Thyroid gland (tissue), 4 donors: Measurements from ENCODE around the gene SALL3. TPM values are rescaled to one million over a fixed set of nuclear protein-coding genes. Genes with fewer than 3 reads are reported as not detected.

Source experiments
- DNase-seq, 2 donors: peaks; one replicate each; pipeline ENCODE4 v3.0.0-alpha.2; 2019
- H3K27ac ChIP-seq, 3 donors: fragments of 200-600 bp; sonication (generic); 1 replicate in 2 of 3; 2 replicates in 1 of 3; pipeline ENCODE4 v1.5.1; 2016 to 2019; ENCODE audit warnings: mild to moderate bottlenecking in 1 of 3, moderate library complexity in 1 of 3
- H3K27me3 ChIP-seq: fragments of 200-600 bp; sonication (generic); one replicate; pipeline ENCODE4 v1.5.1; 2019
- H3K36me3 ChIP-seq, 2 donors: fragments of 200-600 bp; sonication (generic); one replicate each; pipeline ENCODE4 v1.5.1; 2016 to 2019
- H3K4me1 ChIP-seq, 2 donors: fragments of 200-600 bp; sonication (generic); one replicate each; pipeline ENCODE4 v1.5.1; 2017 to 2019
- H3K4me3 ChIP-seq, 3 donors: fragments of 200-600 bp; sonication (generic); replicated peaks in 1 of 3; 1 replicate in 2 of 3; 2 replicates in 1 of 3; pipeline ENCODE4 v1.5.1; 2016; ENCODE audit warnings: mild to moderate bottlenecking in 1 of 3
- H3K9me3 ChIP-seq: fragments of 200-600 bp; sonication (generic); one replicate; pipeline ENCODE4 v1.5.1; 2017
- POLR2A ChIP-seq, 2 donors: fragments of 450-650 bp; IDR thresholded peaks; one replicate each; pipeline ENCODE4 v1.6.1; 2017; ENCODE audit warnings: antibody characterized with exemption in 2 of 2, mild to moderate bottlenecking in 2 of 2, moderate library complexity in 1 of 2
- WGBS, 2 donors: methylation state at CpG; one replicate each; pipeline ENCODE4 v1.1.5; 2017; 5-methylcytosine and 5-hydroxymethylcytosine counted together
- intact Hi-C: fragments of 100-400 bp; cut with DNase I; formaldehyde crosslinking; loops from one replicate; pipeline ENCODE4 v1.15.1; 2023
- total RNA-seq, 4 donors: library from RNA; depleted of rRNA; stranded (reverse); fragments of >200 nt; gene quantifications; one replicate each; pipeline ENCODE4 v1.2.3, GENCODE V29; 2016
- TF ChIP-seq, protein P1 (sequence below), 6 experiments: fragments of 200-600 bp in 3 of 6; fragments of 450-650 bp in 3 of 6; sonication (generic) in 3 of 6; IDR thresholded peaks; one replicate each; pipeline ENCODE4 v1.5.1; 2016 to 2019; ENCODE audit warnings: antibody characterized with exemption in 6 of 6, mild to moderate bottlenecking in 2 of 6, inconsistent platforms in 1 of 6, moderate library complexity in 1 of 6

Gene SALL3
- total RNA-seq, 4 donors from 2014 or later, result 0.11 to 0.13 TPM; not detected in 2

DNA sequence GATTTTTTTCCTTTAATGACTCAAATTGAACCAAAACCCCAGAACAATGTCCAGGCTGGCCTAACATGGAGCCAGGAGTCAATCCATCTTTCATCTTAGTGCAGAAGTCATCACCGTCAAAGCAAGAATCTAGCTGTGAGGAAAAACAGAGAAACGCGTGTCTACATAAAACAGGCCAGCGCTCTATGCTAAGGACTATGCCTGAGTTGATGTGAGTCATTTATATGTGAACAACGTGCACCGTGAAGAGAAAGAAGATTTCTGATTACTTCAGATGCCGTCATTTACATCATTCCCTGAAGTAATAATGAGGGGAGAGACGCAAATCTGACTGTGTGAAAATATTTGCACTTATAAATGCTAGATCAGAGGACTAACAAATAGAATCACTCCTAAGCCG is 34.0 kb upstream of the SALL3 start:
- Histone ChIP-seq H3K36me3 (no peaks in the 10 kb centered on the region), H3K27ac (no peak overlapping the region), H3K27me3 (no peaks in the 10 kb centered on the region), H3K9me3 (no peaks in the 10 kb centered on the region), H3K4me3 (no peak overlapping the region), H3K4me1 (no peaks in the 10 kb centered on the region)
- TF ChIP-seq, protein P1, sequence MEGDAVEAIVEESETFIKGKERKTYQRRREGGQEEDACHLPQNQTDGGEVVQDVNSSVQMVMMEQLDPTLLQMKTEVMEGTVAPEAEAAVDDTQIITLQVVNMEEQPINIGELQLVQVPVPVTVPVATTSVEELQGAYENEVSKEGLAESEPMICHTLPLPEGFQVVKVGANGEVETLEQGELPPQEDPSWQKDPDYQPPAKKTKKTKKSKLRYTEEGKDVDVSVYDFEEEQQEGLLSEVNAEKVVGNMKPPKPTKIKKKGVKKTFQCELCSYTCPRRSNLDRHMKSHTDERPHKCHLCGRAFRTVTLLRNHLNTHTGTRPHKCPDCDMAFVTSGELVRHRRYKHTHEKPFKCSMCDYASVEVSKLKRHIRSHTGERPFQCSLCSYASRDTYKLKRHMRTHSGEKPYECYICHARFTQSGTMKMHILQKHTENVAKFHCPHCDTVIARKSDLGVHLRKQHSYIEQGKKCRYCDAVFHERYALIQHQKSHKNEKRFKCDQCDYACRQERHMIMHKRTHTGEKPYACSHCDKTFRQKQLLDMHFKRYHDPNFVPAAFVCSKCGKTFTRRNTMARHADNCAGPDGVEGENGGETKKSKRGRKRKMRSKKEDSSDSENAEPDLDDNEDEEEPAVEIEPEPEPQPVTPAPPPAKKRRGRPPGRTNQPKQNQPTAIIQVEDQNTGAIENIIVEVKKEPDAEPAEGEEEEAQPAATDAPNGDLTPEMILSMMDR (IDR thresholded peaks at IDR 0.05), result no peak
- TF ChIP-seq POLR2A (IDR thresholded peaks at IDR 0.05), result no peak
- WGBS, 2 donors, result 75 to 79% methylated on average over 9 of the region's 9 CpGs
- intact Hi-C loops, result no loop called here
- DNase-seq, result no peak

DNA sequence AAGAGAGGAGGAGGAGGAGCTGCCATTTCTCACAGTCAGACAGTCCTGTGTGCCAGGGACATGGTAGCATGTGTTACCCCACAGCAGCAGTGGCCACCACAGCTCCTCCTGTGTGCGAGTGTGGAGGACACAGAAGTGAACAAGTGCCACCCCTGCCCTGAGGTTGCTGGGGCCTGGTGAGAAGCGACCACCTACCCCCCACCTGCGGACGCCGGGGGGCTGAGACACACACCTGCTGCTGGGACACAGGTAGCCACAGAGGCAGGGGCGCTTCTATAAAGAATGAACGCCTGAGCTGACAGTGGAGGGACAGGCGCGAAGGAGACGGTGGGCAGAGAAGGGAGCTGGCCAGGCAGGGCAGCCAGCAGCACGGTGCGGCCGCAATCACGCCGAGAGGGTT is 32.3 kb upstream of the SALL3 start:
- Histone ChIP-seq H3K9me3 (no peaks in the 10 kb centered on the region), H3K27me3 (no peaks in the 10 kb centered on the region), H3K27ac (no peak overlapping the region), H3K4me3 (no peak overlapping the region), H3K4me1 (no peaks in the 10 kb centered on the region), H3K36me3 (no peaks in the 10 kb centered on the region)
- WGBS, 2 donors, result 88 to 91% methylated on average over 15 of the region's 15 CpGs
- no peak for DNase-seq
- TF ChIP-seq, protein P1 (IDR thresholded peaks at IDR 0.05), result no peak
- no peak for TF ChIP-seq POLR2A (IDR thresholded peaks at IDR 0.05)
- intact Hi-C loops, result no loop called here

DNA sequence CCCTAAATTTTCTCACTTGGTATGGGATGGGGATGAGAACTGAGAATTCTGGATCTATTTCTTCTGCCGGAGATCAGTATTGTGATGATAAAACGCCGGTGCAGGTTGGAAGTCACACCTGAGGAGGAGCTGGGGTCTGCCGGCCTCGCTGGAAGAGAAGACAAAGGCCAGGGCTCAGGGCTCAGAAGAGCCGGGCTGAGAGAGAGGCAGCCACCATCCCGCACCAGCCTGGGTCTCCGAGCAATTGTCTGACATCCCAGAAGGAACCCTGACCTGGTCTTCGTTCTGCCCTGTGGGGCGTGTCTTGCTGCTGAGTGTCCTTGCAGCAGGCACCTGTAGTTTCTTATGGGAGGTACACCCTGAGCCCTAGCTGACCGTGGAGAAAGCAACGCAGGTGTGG is 31.4 kb upstream of the SALL3 start:
- Histone ChIP-seq H3K9me3 (no peaks in the 10 kb centered on the region), H3K4me1 (no peaks in the 10 kb centered on the region), H3K27ac (no peak overlapping the region), H3K36me3 (no peaks in the 10 kb centered on the region), H3K27me3 (no peaks in the 10 kb centered on the region), H3K4me3 (no peak overlapping the region)
- no peak for DNase-seq
- intact Hi-C loops, result no loop called here
- 40 to 46% methylated on average over 12 of the region's 12 CpGs for WGBS, 2 donors
- no peak for TF ChIP-seq POLR2A (IDR thresholded peaks at IDR 0.05)
- TF ChIP-seq, protein P1 (IDR thresholded peaks at IDR 0.05), result no peak

DNA sequence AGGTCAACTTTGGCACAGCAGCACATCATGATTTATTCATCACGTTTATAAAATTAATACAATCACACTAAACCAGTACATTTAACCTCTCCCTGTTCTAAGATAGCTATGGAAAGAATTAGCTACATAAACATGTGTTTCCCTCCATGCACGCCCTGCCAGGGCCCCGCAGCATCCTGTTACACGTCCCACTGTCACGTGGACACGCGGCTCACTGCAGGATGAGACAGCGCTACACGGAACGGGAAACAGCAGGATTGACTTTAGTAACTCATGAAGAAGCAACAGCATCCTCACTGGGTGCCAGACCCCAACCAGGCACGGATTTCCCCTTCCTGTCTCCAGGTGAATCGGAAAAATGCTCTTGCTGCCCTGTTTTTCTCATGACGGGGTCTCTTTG is 30.9 kb upstream of the SALL3 start:
- TF ChIP-seq POLR2A (IDR thresholded peaks at IDR 0.05), result no peak
- TF ChIP-seq, protein P1 (IDR thresholded peaks at IDR 0.05), result no peak
- Histone ChIP-seq H3K36me3 (no peaks in the 10 kb centered on the region), H3K27me3 (no peaks in the 10 kb centered on the region), H3K4me3 (no peak overlapping the region), H3K4me1 (no peaks in the 10 kb centered on the region), H3K27ac (no peak overlapping the region), H3K9me3 (no peaks in the 10 kb centered on the region)
- intact Hi-C loops, result no loop called here
- DNase-seq, result no peak
- WGBS, 2 donors, result 84 to 85% methylated on average over 13 of the region's 13 CpGs

DNA sequence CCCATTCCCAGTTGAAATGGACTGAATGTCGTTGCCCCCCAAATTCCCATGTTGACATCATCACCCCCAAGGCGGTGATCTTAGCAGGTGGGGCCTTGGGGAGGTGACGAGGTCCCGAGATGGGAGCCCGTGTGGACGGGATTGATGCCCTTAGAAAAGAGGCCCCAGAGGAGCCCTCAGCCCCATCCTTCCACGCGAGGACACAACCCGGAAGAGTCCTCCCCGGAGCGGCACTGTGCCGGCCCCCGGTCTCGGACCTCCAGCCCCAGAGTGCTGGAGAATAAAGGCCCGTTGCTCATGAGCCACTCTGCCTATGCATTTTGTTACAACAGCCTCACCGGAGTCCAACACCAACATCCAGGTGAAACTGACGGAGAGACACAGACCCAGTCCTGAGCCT is 30.4 kb upstream of the SALL3 start:
- Histone ChIP-seq H3K4me3 (no peak overlapping the region), H3K9me3 (no peaks in the 10 kb centered on the region), H3K27me3 (no peaks in the 10 kb centered on the region), H3K27ac (no peak overlapping the region), H3K4me1 (no peaks in the 10 kb centered on the region), H3K36me3 (no peaks in the 10 kb centered on the region)
- WGBS, 2 donors, result 89 to 94% methylated on average over 6 to 11 of the region's 17 CpGs
- TF ChIP-seq, protein P1 (IDR thresholded peaks at IDR 0.05), result no peak
- no peak for TF ChIP-seq POLR2A (IDR thresholded peaks at IDR 0.05)
- DNase-seq, result no peak
- intact Hi-C loops, result no loop called here
